HEK293 (cell line): ENCODE results near the gene TARS2.

ENCODE experiments used
- ATF2 ChIP-seq: fragments of 450-650 bp; formaldehyde crosslinking; IDR thresholded peaks from 2 replicates; pipeline ENCODE4 v1.5.1; 2016; ENCODE audit warnings: missing biosample characterization, missing genetic modification characterization, low read depth
- BCL11B ChIP-seq: fragments of 450-650 bp; formaldehyde crosslinking; IDR thresholded peaks from 2 replicates; pipeline ENCODE4 v1.5.1; 2016; ENCODE audit warnings: low read depth, missing biosample characterization, missing genetic modification characterization
- CTCF ChIP-seq: fragments of 450-650 bp; formaldehyde crosslinking; IDR thresholded peaks from 2 replicates; pipeline ENCODE4 v1.5.1; 2016; ENCODE audit warnings: missing biosample characterization, missing genetic modification characterization
- KLF1 ChIP-seq: fragments of 450-650 bp; formaldehyde crosslinking; IDR thresholded peaks from 2 replicates; pipeline ENCODE4 v1.5.1; 2016; ENCODE audit warnings: missing biosample characterization, missing genetic modification characterization
- OVOL3 ChIP-seq: fragments of 450-650 bp; formaldehyde crosslinking; IDR thresholded peaks from 2 replicates; pipeline ENCODE4 v1.5.1; 2016; ENCODE audit warnings: missing biosample characterization, missing genetic modification characterization
- PRDM4 ChIP-seq: fragments of 450-650 bp; formaldehyde crosslinking; IDR thresholded peaks from 2 replicates; pipeline ENCODE4 v1.5.1; 2017; ENCODE audit warnings: missing biosample characterization, missing genetic modification characterization
- SETDB1 ChIP-seq: IDR thresholded peaks from one replicate; pipeline ENCODE4 v1.6.1; 2017; ENCODE audit warnings: mild to moderate bottlenecking, low read length, moderate library complexity, mixed read lengths; ENCODE audit not compliant: insufficient read length
- SP2 ChIP-seq: fragments of 450-650 bp; formaldehyde crosslinking; IDR thresholded peaks from 2 replicates; pipeline ENCODE4 v1.5.1; 2016; ENCODE audit warnings: missing biosample characterization, missing genetic modification characterization
- TSHZ1 ChIP-seq: fragments of 450-650 bp; formaldehyde crosslinking; IDR thresholded peaks from 2 replicates; pipeline ENCODE4 v1.5.1; 2016; ENCODE audit warnings: missing biosample characterization, missing genetic modification characterization, borderline replicate concordance
- ZBTB20 ChIP-seq: fragments of 450-650 bp; formaldehyde crosslinking; IDR thresholded peaks from 2 replicates; pipeline ENCODE4 v1.5.1; 2016; ENCODE audit warnings: missing biosample characterization, missing genetic modification characterization
- ZBTB21 ChIP-seq: fragments of 450-650 bp; formaldehyde crosslinking; IDR thresholded peaks from 2 replicates; pipeline ENCODE4 v1.5.1; 2017; ENCODE audit warnings: missing biosample characterization, missing genetic modification characterization
- ZBTB44 ChIP-seq: fragments of 450-650 bp; IDR thresholded peaks from 2 replicates; pipeline ENCODE4 v1.5.1; 2018; ENCODE audit warnings: missing biosample characterization, mild to moderate bottlenecking, missing genetic modification characterization
- ZFP37 ChIP-seq: fragments of 450-650 bp; formaldehyde crosslinking; IDR thresholded peaks from 2 replicates; pipeline ENCODE4 v1.5.1; 2016; ENCODE audit warnings: missing biosample characterization, missing genetic modification characterization
- ZNF175 ChIP-seq: fragments of 450-650 bp; formaldehyde crosslinking; IDR thresholded peaks from 2 replicates; pipeline ENCODE4 v1.5.1; 2016; ENCODE audit warnings: missing biosample characterization, missing genetic modification characterization
- ZNF221 ChIP-seq: fragments of 450-650 bp; formaldehyde crosslinking; IDR thresholded peaks from 2 replicates; pipeline ENCODE4 v1.5.1; 2017; ENCODE audit warnings: missing biosample characterization, missing genetic modification characterization, borderline replicate concordance
- ZNF350 ChIP-seq: fragments of 450-650 bp; formaldehyde crosslinking; IDR thresholded peaks from 2 replicates; pipeline ENCODE4 v1.5.0; 2017; ENCODE audit warnings: missing biosample characterization, mild to moderate bottlenecking, missing genetic modification characterization
- ZNF37A ChIP-seq: fragments of 450-650 bp; IDR thresholded peaks from 2 replicates; pipeline ENCODE4 v1.5.1; 2018; ENCODE audit warnings: missing biosample characterization, missing genetic modification characterization
- ZNF391 ChIP-seq: fragments of 450-650 bp; formaldehyde crosslinking; IDR thresholded peaks from 2 replicates; pipeline ENCODE4 v1.5.1; 2016; ENCODE audit warnings: low read depth, missing biosample characterization, missing genetic modification characterization, borderline replicate concordance
- ZNF449 ChIP-seq: fragments of 450-650 bp; formaldehyde crosslinking; IDR thresholded peaks from 2 replicates; pipeline ENCODE4 v1.5.1; 2017; ENCODE audit warnings: missing biosample characterization, mild to moderate bottlenecking, missing genetic modification characterization, moderate library complexity
- ZNF571 ChIP-seq: fragments of 450-650 bp; formaldehyde crosslinking; IDR thresholded peaks from 2 replicates; pipeline ENCODE4 v1.5.0; 2017; ENCODE audit warnings: missing biosample characterization, missing genetic modification characterization
- ZNF623 ChIP-seq: fragments of 450-650 bp; formaldehyde crosslinking; IDR thresholded peaks from 2 replicates; pipeline ENCODE4 v1.5.1; 2016; ENCODE audit warnings: missing biosample characterization, missing genetic modification characterization
- ZNF629 ChIP-seq: fragments of 450-650 bp; formaldehyde crosslinking; IDR thresholded peaks from 2 replicates; pipeline ENCODE4 v1.5.1; 2017; ENCODE audit warnings: missing biosample characterization, missing genetic modification characterization
- ZNF692 ChIP-seq: fragments of 450-650 bp; formaldehyde crosslinking; IDR thresholded peaks from 2 replicates; pipeline ENCODE4 v1.5.1; 2016; ENCODE audit warnings: missing biosample characterization, missing genetic modification characterization
- ZNF843 ChIP-seq: fragments of 450-650 bp; formaldehyde crosslinking; IDR thresholded peaks from 2 replicates; pipeline ENCODE4 v1.5.1; 2016; ENCODE audit warnings: missing biosample characterization, missing genetic modification characterization

TARS2 gene

GRCh38 chr1:150486966-150487762 is at the start of gene TARS2 (continued):
- peak; percentile 94; the same call in 1 of the 2 replicates for TF ChIP-seq BCL11B (tag by site-specific recombination)
- TF ChIP-seq ZFP37 (tag by site-specific recombination): peak; percentile 96; the same call in 1 of the 2 replicates
- peak; percentile 90 for TF ChIP-seq ZNF692
- peak; percentile 83 for TF ChIP-seq ZNF629
- TF ChIP-seq ZNF391 (tag by site-specific recombination): peak; percentile 88; the same call in 1 of the 2 replicates
- TF ChIP-seq ZNF843 (tag by site-specific recombination): peak; percentile 72
- peak; percentile 52; the same call in 1 of the 2 replicates for TF ChIP-seq TSHZ1
- TF ChIP-seq ZNF175: no peak
- TF ChIP-seq ATF2 (tag by site-specific recombination): no peak
- TF ChIP-seq ZNF221 (tag by site-specific recombination): 0 out of 2 replicates have a peak, but pooled peaks have one; percentile 10
- peak; percentile 92 for TF ChIP-seq OVOL3 (tag by site-specific recombination)
- peak; percentile 43; the same call in 1 of the 2 replicates for TF ChIP-seq PRDM4
- peak; percentile 37; the same call in 1 of the 2 replicates for TF ChIP-seq ZNF623 (tag by site-specific recombination)
- peak; percentile 66 for TF ChIP-seq ZBTB20 (tag by site-specific recombination)
- TF ChIP-seq CTCF (tag by site-specific recombination): no peak; the same call in 1 of the 2 replicates
- no peak for TF ChIP-seq SETDB1
- peak; percentile 21; the same call in 1 of the 2 replicates for TF ChIP-seq KLF1 (tag by site-specific recombination)
- TF ChIP-seq ZNF37A: no peak
- TF ChIP-seq ZNF350 (tag by site-specific recombination): no peak; the same call in 1 of the 2 replicates
- no peak for TF ChIP-seq ZNF571 (tag by site-specific recombination)
- peak; percentile 72 for TF ChIP-seq ZBTB21 (tag by site-specific recombination)
- TF ChIP-seq ZBTB44 (tag by site-specific recombination): 0 out of 2 replicates have a peak, but pooled peaks have one; percentile 3
- TF ChIP-seq ZNF449: 0 out of 2 replicates have a peak, but pooled peaks have one; percentile 26
- peak; percentile 97 for TF ChIP-seq SP2 (tag by site-specific recombination)
